UCSD-AML1 (cell line): ENCODE data around the gene UGT1A8.

Experiments
- DNase-seq: peaks from one replicate; lab custom pipeline; 2025; ENCODE audit not compliant: unreplicated experiment; lab: John Stamatoyannopoulos, UW

UGT1A8 gene

GRCh38 chr2:233796254-233796653 is 178.8 kb downstream of the UGT1A8 start:
- DNase-seq, result no peak

- DNase-seq, result no peak
Measured at GRCh38 chr2:233798335-233799086, 181.1 kb downstream of the UGT1A8 start.

- no peak for DNase-seq
Measured at GRCh38 chr2:233799087-233799665, 181.7 kb downstream of the UGT1A8 start.

GRCh38 chr2:233799716-233800115 is 182.3 kb downstream of the UGT1A8 start:
- DNase-seq, result no peak

- no peak for DNase-seq
Measured at GRCh38 chr2:233800208-233800607, 182.8 kb downstream of the UGT1A8 start.

GRCh38 chr2:233801357-233802131 is 184.1 kb downstream of the UGT1A8 start:
- no peak for DNase-seq

GRCh38 chr2:233802132-233802815 is 184.8 kb downstream of the UGT1A8 start:
- no peak for DNase-seq

- DNase-seq, result no peak
Measured at GRCh38 chr2:233803292-233803911, 186.0 kb downstream of the UGT1A8 start.

GRCh38 chr2:233803994-233804393 is 186.6 kb downstream of the UGT1A8 start:
- DNase-seq, result no peak

GRCh38 chr2:233807215-233807865 is 189.9 kb downstream of the UGT1A8 start:
- DNase-seq, result no peak

GRCh38 chr2:233807966-233808935 is 190.8 kb downstream of the UGT1A8 start:
- no peak for DNase-seq

GRCh38 chr2:233810385-233810784 is 193.0 kb downstream of the UGT1A8 start:
- no peak for DNase-seq

- DNase-seq, result no peak
Measured at GRCh38 chr2:233811087-233811486, 193.7 kb downstream of the UGT1A8 start.

GRCh38 chr2:233811732-233812131 is 194.3 kb downstream of the UGT1A8 start:
- DNase-seq, result no peak

GRCh38 chr2:233813236-233814055 is 196.0 kb downstream of the UGT1A8 start:
- no peak for DNase-seq

- no peak for DNase-seq
Measured at GRCh38 chr2:233814056-233814835, 196.8 kb downstream of the UGT1A8 start.

- DNase-seq, result no peak
Measured at GRCh38 chr2:233815861-233816260, 198.4 kb downstream of the UGT1A8 start.

- no peak for DNase-seq
Measured at GRCh38 chr2:233816334-233816733, 198.9 kb downstream of the UGT1A8 start.
